MG63 (cell line): ENCODE data around the gene TREM1. TPM values are rescaled to one million over a fixed set of nuclear protein-coding genes. Genes with fewer than 3 reads are reported as not detected.
A peak's percentile ranks its signal among the peaks of the same experiment; 100 is the strongest.

Experiments used
- DNase-seq: peaks from one replicate; pipeline ENCODE4 v3.0.0-alpha.2; 2020
- H3K27me3 ChIP-seq: fragments of 250-450 bp; sonication (Bioruptor Pico); 2 replicates; pipeline ENCODE4 v1.5.1; 2020; ENCODE audit warnings: mild to moderate bottlenecking, moderate library complexity
- H3K36me3 ChIP-seq: fragments of 250-450 bp; sonication (Bioruptor Pico); 2 replicates; pipeline ENCODE4 v1.5.1; 2020; ENCODE audit warnings: mild to moderate bottlenecking, moderate library complexity
- H3K4me3 ChIP-seq: fragments of 250-450 bp; sonication (Bioruptor Pico); 2 replicates; pipeline ENCODE4 v1.5.1; 2020; ENCODE audit warnings: mild to moderate bottlenecking, moderate library complexity
- H3K9me3 ChIP-seq: fragments of 250-450 bp; sonication (Bioruptor Pico); 2 replicates; pipeline ENCODE4 v1.5.1; 2020; ENCODE audit warnings: mild to moderate bottlenecking, moderate library complexity
- total RNA-seq: library from RNA; depleted of rRNA; stranded (reverse); fragments of >200 nt; shearing (Covaris generic); gene quantifications from 2 replicates; pipeline ENCODE4 v1.2.3, GENCODE V29; 2014; ENCODE audit warnings: low replicate concordance

Gene TREM1
- total RNA-seq, 1 experiment from 2014 or later = not detected

- Histone ChIP-seq H3K36me3 (no peaks in the 10 kb centered on the region), H3K9me3 (no peaks in the 10 kb centered on the region), H3K27me3 (no peaks in the 10 kb centered on the region), H3K4me3 (no peak overlapping the region)
- DNase-seq = no peak
These were observed 12.2 kb downstream of the TREM1 start for GRCh38 chr6:41274256-41274655.

- Histone ChIP-seq H3K9me3 (no peaks in the 10 kb centered on the region), H3K36me3 (no peaks in the 10 kb centered on the region), H3K4me3 (no peak overlapping the region), H3K27me3 (no peaks in the 10 kb centered on the region)
- DNase-seq = no peak
These were observed 12.8 kb downstream of the TREM1 start for GRCh38 chr6:41273714-41274113.

- H3K4me3 ChIP-seq = no peak overlapping the region
- no peaks in the 10 kb centered on the region for H3K36me3 ChIP-seq
- no peaks in the 10 kb centered on the region for H3K27me3 ChIP-seq
- no peak for DNase-seq
- no peaks in the 10 kb centered on the region for H3K9me3 ChIP-seq
These were observed 13.8 kb downstream of the TREM1 start for GRCh38 chr6:41272591-41273240.

- no peaks in the 10 kb centered on the region for H3K27me3 ChIP-seq
- no peak overlapping the region for H3K4me3 ChIP-seq
- no peak for DNase-seq
- no peaks in the 10 kb centered on the region for H3K36me3 ChIP-seq
- H3K9me3 ChIP-seq = no peaks in the 10 kb centered on the region
These were observed 14.5 kb downstream of the TREM1 start for GRCh38 chr6:41271901-41272395.

- H3K27me3 ChIP-seq = no peaks in the 10 kb centered on the region
These were observed 16.8 kb downstream of the TREM1 start for GRCh38 chr6:41269716-41270115.

GRCh38 chr6:41269166-41269565 is 17.3 kb downstream of the TREM1 start:
- H3K27me3 ChIP-seq = no peaks in the 10 kb centered on the region
- no peak overlapping the region for H3K4me3 ChIP-seq
- H3K9me3 ChIP-seq = no peaks in the 10 kb centered on the region
- DNase-seq = no peak
- no peaks in the 10 kb centered on the region for H3K36me3 ChIP-seq

More at GRCh38 chr6:41269716-41270115, 16.8 kb downstream of the TREM1 start:
- Histone ChIP-seq H3K4me3 (no peak overlapping the region), H3K9me3 (no peaks in the 10 kb centered on the region), H3K36me3 (no peaks in the 10 kb centered on the region)
- DNase-seq = no peak

- DNase-seq = no peak
- Histone ChIP-seq H3K36me3 (no peaks in the 10 kb centered on the region), H3K9me3 (no peaks in the 10 kb centered on the region), H3K27me3 (no peaks in the 10 kb centered on the region), H3K4me3 (no peak overlapping the region)
These were observed 18.0 kb downstream of the TREM1 start for GRCh38 chr6:41268478-41268877.

GRCh38 chr6:41266541-41266940 is 19.9 kb downstream of the TREM1 start:
- H3K4me3 ChIP-seq = no peak overlapping the region
- no peaks in the 10 kb centered on the region for H3K36me3 ChIP-seq
- DNase-seq = no peak
- H3K9me3 ChIP-seq = peaks cover 4% of the 10 kb centered on the region; the same call in 1 of the 2 replicates
- no peaks in the 10 kb centered on the region for H3K27me3 ChIP-seq

GRCh38 chr6:41263267-41263666 is 23.2 kb downstream of the TREM1 start:
- Histone ChIP-seq H3K27me3 (no peaks in the 10 kb centered on the region), H3K36me3 (no peaks in the 10 kb centered on the region), H3K4me3 (no peak overlapping the region), H3K9me3 (peaks cover 4% of the 10 kb centered on the region; the same call in 1 of the 2 replicates)
- no peak for DNase-seq

- H3K36me3 ChIP-seq = no peaks in the 10 kb centered on the region
- peaks cover 4% of the 10 kb centered on the region; the same call in 1 of the 2 replicates for H3K9me3 ChIP-seq
- no peak for DNase-seq
- no peaks in the 10 kb centered on the region for H3K27me3 ChIP-seq
- no peak overlapping the region for H3K4me3 ChIP-seq
These were observed 24.1 kb downstream of the TREM1 start for GRCh38 chr6:41262401-41262800.

- DNase-seq = no peak
- Histone ChIP-seq H3K27me3 (no peaks in the 10 kb centered on the region), H3K9me3 (peaks cover 4% of the 10 kb centered on the region; the same call in 1 of the 2 replicates), H3K36me3 (no peaks in the 10 kb centered on the region), H3K4me3 (no peak overlapping the region)
These were observed 28.3 kb downstream of the TREM1 start for GRCh38 chr6:41258196-41258493.

GRCh38 chr6:41257369-41258195 is 28.9 kb downstream of the TREM1 start:
- Histone ChIP-seq H3K27me3 (no peaks in the 10 kb centered on the region), H3K4me3 (no peak overlapping the region), H3K9me3 (peaks cover 4% of the 10 kb centered on the region; the same call in 1 of the 2 replicates), H3K36me3 (no peaks in the 10 kb centered on the region)
- peak; percentile 8 for DNase-seq

GRCh38 chr6:41256383-41256782 is 30.1 kb downstream of the TREM1 start:
- H3K36me3 ChIP-seq = no peaks in the 10 kb centered on the region
- no peaks in the 10 kb centered on the region for H3K9me3 ChIP-seq
- H3K4me3 ChIP-seq = no peak overlapping the region
- DNase-seq = no peak
- H3K27me3 ChIP-seq = no peaks in the 10 kb centered on the region

GRCh38 chr6:41255638-41256246 is 30.7 kb downstream of the TREM1 start:
- DNase-seq = no peak
- no peak overlapping the region for H3K4me3 ChIP-seq
- no peaks in the 10 kb centered on the region for H3K27me3 ChIP-seq
- no peaks in the 10 kb centered on the region for H3K36me3 ChIP-seq
- H3K9me3 ChIP-seq = no peaks in the 10 kb centered on the region

- no peak for DNase-seq
- Histone ChIP-seq H3K4me3 (no peak overlapping the region), H3K9me3 (no peaks in the 10 kb centered on the region), H3K27me3 (no peaks in the 10 kb centered on the region), H3K36me3 (no peaks in the 10 kb centered on the region)
These were observed 31.4 kb downstream of the TREM1 start for GRCh38 chr6:41255110-41255509.

- Histone ChIP-seq H3K27me3 (no peaks in the 10 kb centered on the region), H3K9me3 (no peaks in the 10 kb centered on the region), H3K4me3 (no peak overlapping the region), H3K36me3 (no peaks in the 10 kb centered on the region)
- no peak for DNase-seq
These were observed 33.9 kb downstream of the TREM1 start for GRCh38 chr6:41252401-41253169.
